Breast epithelium (tissue), 4 donors: Measurements from ENCODE around the gene CDK12. TPM values are rescaled to one million over a fixed set of nuclear protein-coding genes. Genes with fewer than 3 reads are reported as not detected.

Experiments used
- DNase-seq, 2 donors: peaks; one replicate each; pipeline ENCODE4 v3.0.0-alpha.2; 2019; ENCODE audit warnings: low spot score in 2 of 2
- H3K27ac ChIP-seq, 2 donors: fragments of 200-600 bp; sonication (generic) in 1 of 2; one replicate each; pipeline ENCODE4 v1.5.1; 2016 to 2019; ENCODE audit warnings: mild to moderate bottlenecking in 1 of 2
- H3K27me3 ChIP-seq, 2 donors: fragments of 200-600 bp; sonication (generic) in 1 of 2; one replicate each; pipeline versions ENCODE4 v1.5.1 to v1.6.0; 2017 to 2019; ENCODE audit warnings: control low read depth in 1 of 2, mild to moderate bottlenecking in 1 of 2
- H3K36me3 ChIP-seq: fragments of 200-600 bp; one replicate; pipeline ENCODE4 v1.5.1; 2019
- H3K4me1 ChIP-seq, 2 donors: fragments of 200-600 bp; sonication (generic); one replicate each; pipeline ENCODE4 v1.5.1; 2016 to 2019; ENCODE audit warnings: control low read depth in 1 of 2
- H3K4me3 ChIP-seq, 3 donors: fragments of 200-600 bp; sonication (generic); 1 replicate in 2 of 3; 2 replicates in 1 of 3; pipeline ENCODE4 v1.5.1; 2016 to 2019; ENCODE audit warnings: mild to moderate bottlenecking in 3 of 3, moderate library complexity in 2 of 3
- H3K9me3 ChIP-seq, 2 donors: fragments of 200-600 bp; sonication (generic) in 1 of 2; one replicate each; pipeline ENCODE4 v1.5.1; 2016 to 2019; ENCODE audit warnings: control low read depth in 1 of 2
- POLR2A ChIP-seq: fragments of 450-650 bp; IDR thresholded peaks from one replicate; pipeline ENCODE4 v1.6.1; 2016; ENCODE audit warnings: antibody characterized with exemption, mild to moderate bottlenecking, moderate library complexity
- POLR2AphosphoS5 ChIP-seq, 3 donors: sonication (generic); formaldehyde crosslinking; IDR thresholded peaks; one replicate each; pipeline ENCODE4 v1.6.1; 2017; ENCODE audit warnings: antibody characterized with exemption in 3 of 3
- intact Hi-C: fragments of 100-400 bp; cut with DNase I; formaldehyde crosslinking; loops from one replicate; pipeline ENCODE4 v1.15.1; 2023; ENCODE audit warnings: low total_unique reads
- total RNA-seq, 3 donors: library from RNA; depleted of rRNA; stranded (reverse); fragments of >200 nt; gene quantifications; one replicate each; pipeline ENCODE4 v1.1.0, GENCODE V29; 2016
- TF ChIP-seq, protein P1 (sequence below), 3 donors: fragments of 450-650 bp; IDR thresholded peaks; one replicate each; pipeline ENCODE4 v1.5.1; 2016 to 2017; ENCODE audit warnings: antibody characterized with exemption in 3 of 3, mild to moderate bottlenecking in 3 of 3, moderate library complexity in 3 of 3

CDK12 gene
- total RNA-seq, 3 donors from 2014 or later: 38.6 to 58.2 (median 41.3) TPM

GRCh38 chr17:39525801-39526506 is 64.7 kb downstream of the CDK12 start:
- Histone ChIP-seq H3K4me3 (no peak overlapping the region), H3K27me3 (no peaks in the 10 kb centered on the region), H3K9me3 (no peaks in the 10 kb centered on the region), H3K4me1 (no peaks in the 10 kb centered on the region), H3K27ac (no peak overlapping the region), H3K36me3 (peaks cover 5% of the 10 kb centered on the region)
- no peak for TF ChIP-seq POLR2AphosphoS5 (IDR thresholded peaks at IDR 0.05)
- no peak for DNase-seq
- intact Hi-C loops: no loop called here

GRCh38 chr17:39527220-39527813 is 66.0 kb downstream of the CDK12 start:
- no peak for DNase-seq
- Histone ChIP-seq H3K36me3 (peaks cover 5% of the 10 kb centered on the region), H3K4me3 (no peak overlapping the region), H3K9me3 (no peaks in the 10 kb centered on the region), H3K4me1 (no peaks in the 10 kb centered on the region), H3K27ac (no peak overlapping the region), H3K27me3 (no peaks in the 10 kb centered on the region)
- TF ChIP-seq, protein P1, sequence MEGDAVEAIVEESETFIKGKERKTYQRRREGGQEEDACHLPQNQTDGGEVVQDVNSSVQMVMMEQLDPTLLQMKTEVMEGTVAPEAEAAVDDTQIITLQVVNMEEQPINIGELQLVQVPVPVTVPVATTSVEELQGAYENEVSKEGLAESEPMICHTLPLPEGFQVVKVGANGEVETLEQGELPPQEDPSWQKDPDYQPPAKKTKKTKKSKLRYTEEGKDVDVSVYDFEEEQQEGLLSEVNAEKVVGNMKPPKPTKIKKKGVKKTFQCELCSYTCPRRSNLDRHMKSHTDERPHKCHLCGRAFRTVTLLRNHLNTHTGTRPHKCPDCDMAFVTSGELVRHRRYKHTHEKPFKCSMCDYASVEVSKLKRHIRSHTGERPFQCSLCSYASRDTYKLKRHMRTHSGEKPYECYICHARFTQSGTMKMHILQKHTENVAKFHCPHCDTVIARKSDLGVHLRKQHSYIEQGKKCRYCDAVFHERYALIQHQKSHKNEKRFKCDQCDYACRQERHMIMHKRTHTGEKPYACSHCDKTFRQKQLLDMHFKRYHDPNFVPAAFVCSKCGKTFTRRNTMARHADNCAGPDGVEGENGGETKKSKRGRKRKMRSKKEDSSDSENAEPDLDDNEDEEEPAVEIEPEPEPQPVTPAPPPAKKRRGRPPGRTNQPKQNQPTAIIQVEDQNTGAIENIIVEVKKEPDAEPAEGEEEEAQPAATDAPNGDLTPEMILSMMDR (IDR thresholded peaks at IDR 0.05): peak in 2 of 3 donors; percentile 37 to 61
- no peak for TF ChIP-seq POLR2AphosphoS5 (IDR thresholded peaks at IDR 0.05)
- intact Hi-C loops: no loop called here

- H3K27me3 ChIP-seq: no peaks in the 10 kb centered on the region
- H3K36me3 ChIP-seq: peaks cover 5% of the 10 kb centered on the region
- TF ChIP-seq POLR2AphosphoS5 (IDR thresholded peaks at IDR 0.05) (no peak), POLR2A (no peak)
- TF ChIP-seq, protein P1 (IDR thresholded peaks at IDR 0.05): no peak
- intact Hi-C loops: no loop called here
- H3K9me3 ChIP-seq: no peaks in the 10 kb centered on the region
- no peak overlapping the region for H3K27ac ChIP-seq
- no peaks in the 10 kb centered on the region for H3K4me1 ChIP-seq
- no peak overlapping the region for H3K4me3 ChIP-seq
- DNase-seq: no peak
These were observed 68.2 kb downstream of the CDK12 start for GRCh38 chr17:39529455-39529854.

DNA sequence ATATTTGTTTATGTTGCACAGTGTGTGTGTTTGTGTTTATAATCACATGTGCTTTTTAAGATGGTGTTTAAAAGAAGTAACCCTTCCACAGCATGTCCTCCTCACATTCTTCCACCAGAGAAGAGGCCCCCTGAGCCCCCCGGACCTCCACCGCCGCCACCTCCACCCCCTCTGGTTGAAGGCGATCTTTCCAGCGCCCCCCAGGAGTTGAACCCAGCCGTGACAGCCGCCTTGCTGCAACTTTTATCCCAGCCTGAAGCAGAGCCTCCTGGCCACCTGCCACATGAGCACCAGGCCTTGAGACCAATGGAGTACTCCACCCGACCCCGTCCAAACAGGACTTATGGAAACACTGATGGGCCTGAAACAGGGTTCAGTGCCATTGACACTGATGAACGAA is 69.2 kb downstream of the CDK12 start:
- Histone ChIP-seq H3K27ac (peak overlapping the region in 1 of 2 donors; percentile 10), H3K27me3 (no peaks in the 10 kb centered on the region), H3K9me3 (no peaks in the 10 kb centered on the region), H3K36me3 (peaks cover 5% of the 10 kb centered on the region), H3K4me3 (no peak overlapping the region), H3K4me1 (no peaks in the 10 kb centered on the region)
- no peak for TF ChIP-seq POLR2A
- TF ChIP-seq, protein P1 (IDR thresholded peaks at IDR 0.05): no peak
- TF ChIP-seq POLR2AphosphoS5 (IDR thresholded peaks at IDR 0.05): no peak
- intact Hi-C loops: no loop called here
- no peak for DNase-seq

- no peaks in the 10 kb centered on the region for H3K36me3 ChIP-seq
These were observed 70.0 kb downstream of the CDK12 start for GRCh38 chr17:39531252-39531651.

More at GRCh38 chr17:39531252-39531651, 70.0 kb downstream of the CDK12 start:
- Histone ChIP-seq H3K4me3 (no peak overlapping the region), H3K27me3 (no peaks in the 10 kb centered on the region), H3K27ac (peak overlapping the region in 1 of 2 donors; percentile 10), H3K4me1 (no peaks in the 10 kb centered on the region), H3K9me3 (no peaks in the 10 kb centered on the region)
- intact Hi-C loops: no loop called here
- TF ChIP-seq, protein P1 (IDR thresholded peaks at IDR 0.05): no peak
- TF ChIP-seq POLR2A: no peak
- TF ChIP-seq POLR2AphosphoS5 (IDR thresholded peaks at IDR 0.05): no peak
- no peak for DNase-seq
